Measurements from ENCODE around the gene SPRED1. TPM values are rescaled to one million over a fixed set of nuclear protein-coding genes. Genes with fewer than 3 reads are reported as not detected.

SPRED1 gene
- total RNA-seq, 1 donor from 2014 or later, result 62.1 TPM

- no peaks in the 10 kb centered on the region for H3K36me3 ChIP-seq
- H3K9me3 ChIP-seq, result no peaks in the 10 kb centered on the region
- peaks cover 27% of the 10 kb centered on the region for H3K4me1 ChIP-seq
- H3K27me3 ChIP-seq, result no peaks in the 10 kb centered on the region
- DNase-seq (no peak), ATAC-seq (peak; percentile 26)
- no peak for TF ChIP-seq CTCF (IDR thresholded peaks at IDR 0.05)
- H3K27ac ChIP-seq, result peak overlapping the region; percentile 97
- intact Hi-C loops (cut with DNase I), result no loop called here
- peak overlapping the region; percentile 80 for H3K4me3 ChIP-seq
These were observed 1.6 kb downstream of the SPRED1 start for GRCh38 chr15:38254051-38254883.

GRCh38 chr15:38255690-38256089 lies 3.1 kb downstream of the SPRED1 start:
- Histone ChIP-seq H3K27me3 (no peaks in the 10 kb centered on the region), H3K9me3 (no peaks in the 10 kb centered on the region), H3K4me3 (peak overlapping the region; percentile 80), H3K27ac (peak overlapping the region; percentile 43), H3K4me1 (peaks cover 26% of the 10 kb centered on the region), H3K36me3 (no peaks in the 10 kb centered on the region)
- intact Hi-C loops (cut with DNase I), result no loop called here
- DNase-seq (no peak), ATAC-seq (no peak)
- no peak for TF ChIP-seq CTCF (IDR thresholded peaks at IDR 0.05)

GRCh38 chr15:38257676-38258075 lies 5.0 kb downstream of the SPRED1 start:
- DNase-seq (no peak), ATAC-seq (no peak)
- peak overlapping the region; percentile 38 for H3K27ac ChIP-seq
- no peak for TF ChIP-seq CTCF (IDR thresholded peaks at IDR 0.05)
- intact Hi-C loops (cut with DNase I), result no loop called here
- peak overlapping the region; percentile 2 for H3K4me3 ChIP-seq
- peaks cover 27% of the 10 kb centered on the region for H3K4me1 ChIP-seq
- H3K36me3 ChIP-seq, result no peaks in the 10 kb centered on the region
- no peaks in the 10 kb centered on the region for H3K27me3 ChIP-seq
- no peaks in the 10 kb centered on the region for H3K9me3 ChIP-seq

GRCh38 chr15:38259134-38259533 lies 6.5 kb downstream of the SPRED1 start:
- intact Hi-C loops (cut with DNase I), result no loop called here
- ATAC-seq (no peak), DNase-seq (no peak)
- H3K27ac ChIP-seq, result no peak overlapping the region
- H3K27me3 ChIP-seq, result no peaks in the 10 kb centered on the region
- H3K4me3 ChIP-seq, result no peak overlapping the region
- no peaks in the 10 kb centered on the region for H3K36me3 ChIP-seq
- no peak for TF ChIP-seq CTCF (IDR thresholded peaks at IDR 0.05)
- H3K4me1 ChIP-seq, result peaks cover 28% of the 10 kb centered on the region
- H3K9me3 ChIP-seq, result no peaks in the 10 kb centered on the region

- TF ChIP-seq CTCF (IDR thresholded peaks at IDR 0.05), result no peak
- DNase-seq (no peak), ATAC-seq (no peak)
- Histone ChIP-seq H3K27me3 (no peaks in the 10 kb centered on the region), H3K36me3 (no peaks in the 10 kb centered on the region), H3K4me3 (no peak overlapping the region), H3K9me3 (no peaks in the 10 kb centered on the region), H3K27ac (no peak overlapping the region), H3K4me1 (peaks cover 28% of the 10 kb centered on the region)
- intact Hi-C loops (cut with DNase I), result no loop called here
These were observed 7.4 kb downstream of the SPRED1 start for GRCh38 chr15:38260077-38260476.

Data from upper lobe of right lung (tissue), 1 donor.